A673 (cell line): ENCODE data around the gene MGST2. TPM values are rescaled to one million over a fixed set of nuclear protein-coding genes. Genes with fewer than 3 reads are reported as not detected.

Experiments used
- BruUV-seq: library from RNA; stranded (reverse); fragments of 400-500 nt; replicated peaks from 2 replicates; lab custom pipeline; 2021; lab: Mats Ljungman, UMichigan
- CTCF ChIA-PET: fragments of 300-600 bp; sonication (Branson Sonifier 250); formaldehyde crosslinking; loops from one replicate; lab custom pipeline; 2022; ENCODE audit warnings: antibody characterized with exemption; lab: Charles Lee
- POLR2A ChIA-PET: fragments of 300-600 bp; sonication (Branson Sonifier 250); formaldehyde crosslinking; loops from one replicate; lab custom pipeline; 2022; ENCODE audit warnings: antibody characterized with exemption; ENCODE audit not compliant: low non-redundant PET; lab: Charles Lee
- DNase-seq: peaks from one replicate; pipeline ENCODE4 v3.0.0-alpha.2; 2015; ENCODE audit warnings: low spot score
- H3K27ac ChIP-seq: fragments of 200-600 bp; sonication (generic); 2 replicates; pipeline ENCODE4 v1.5.1; 2016; ENCODE audit warnings: mixed run types, low read depth, mild to moderate bottlenecking, mixed read lengths, antibody characterized with exemption, low read length; ENCODE audit not compliant: poor library complexity, severe bottlenecking
- H3K27me3 ChIP-seq: fragments of 200-600 bp; sonication (generic); replicated peaks from 2 replicates; pipeline ENCODE4 v1.6.1; 2017; ENCODE audit warnings: mixed run types, low read depth, mild to moderate bottlenecking, mixed read lengths, antibody characterized with exemption, low read length; ENCODE audit not compliant: insufficient read depth, poor library complexity
- H3K36me3 ChIP-seq: fragments of 200-600 bp; sonication (generic); 2 replicates; pipeline ENCODE4 v1.6.1; 2016; ENCODE audit warnings: mixed run types, mild to moderate bottlenecking, mixed read lengths, antibody characterized with exemption, low read length; ENCODE audit not compliant: insufficient read depth, poor library complexity, severe bottlenecking
- H3K4me1 ChIP-seq: fragments of 200-600 bp; sonication (generic); 2 replicates; pipeline ENCODE4 v1.6.1; 2017; ENCODE audit warnings: mixed run types, mild to moderate bottlenecking, mixed read lengths, antibody characterized with exemption, low read length; ENCODE audit not compliant: insufficient read depth, poor library complexity, severe bottlenecking
- H3K4me3 ChIP-seq: fragments of 200-600 bp; sonication (generic); 2 replicates; pipeline ENCODE4 v1.5.1; 2016; ENCODE audit warnings: low read depth, mixed run types, mild to moderate bottlenecking, mixed read lengths, low read length; ENCODE audit not compliant: poor library complexity, severe bottlenecking
- H3K9me3 ChIP-seq: fragments of 200-600 bp; sonication (generic); 2 replicates; pipeline ENCODE4 v1.6.1; 2016; ENCODE audit warnings: mixed run types, low read depth, mild to moderate bottlenecking, mixed read lengths, antibody characterized with exemption, low read length; ENCODE audit not compliant: poor library complexity, severe bottlenecking
- EZH2 ChIP-seq: fragments of 200-600 bp; sonication (generic); IDR thresholded peaks from 2 replicates; pipeline ENCODE4 v1.6.1; 2017; ENCODE audit warnings: borderline replicate concordance, low read depth, mild to moderate bottlenecking, mixed read lengths, antibody characterized with exemption, low read length; ENCODE audit not compliant: poor library complexity, severe bottlenecking
- intact Hi-C: fragments of 100-400 bp; cut with micrococcal nuclease; formaldehyde crosslinking; loops from one replicate; pipeline ENCODE4 v1.10.0; 2022; ENCODE audit not compliant: unreplicated experiment
- total RNA-seq: library from RNA; stranded (reverse); gene quantifications from 2 replicates; pipeline ENCODE4 v1.2.3, GENCODE V29; 2021
- TF ChIP-seq, protein P1 (sequence below): fragments of 300-800, 200-600 bp; sonication (generic); conservative IDR thresholded peaks from 2 replicates; pipeline ENCODE4 v1.5.1; 2017; ENCODE audit warnings: low read depth, mild to moderate bottlenecking, antibody characterized with exemption, low read length, moderate library complexity, mixed read lengths

The MGST2 gene
- total RNA-seq, 1 experiment from 2014 or later: 7.0 TPM

DNA sequence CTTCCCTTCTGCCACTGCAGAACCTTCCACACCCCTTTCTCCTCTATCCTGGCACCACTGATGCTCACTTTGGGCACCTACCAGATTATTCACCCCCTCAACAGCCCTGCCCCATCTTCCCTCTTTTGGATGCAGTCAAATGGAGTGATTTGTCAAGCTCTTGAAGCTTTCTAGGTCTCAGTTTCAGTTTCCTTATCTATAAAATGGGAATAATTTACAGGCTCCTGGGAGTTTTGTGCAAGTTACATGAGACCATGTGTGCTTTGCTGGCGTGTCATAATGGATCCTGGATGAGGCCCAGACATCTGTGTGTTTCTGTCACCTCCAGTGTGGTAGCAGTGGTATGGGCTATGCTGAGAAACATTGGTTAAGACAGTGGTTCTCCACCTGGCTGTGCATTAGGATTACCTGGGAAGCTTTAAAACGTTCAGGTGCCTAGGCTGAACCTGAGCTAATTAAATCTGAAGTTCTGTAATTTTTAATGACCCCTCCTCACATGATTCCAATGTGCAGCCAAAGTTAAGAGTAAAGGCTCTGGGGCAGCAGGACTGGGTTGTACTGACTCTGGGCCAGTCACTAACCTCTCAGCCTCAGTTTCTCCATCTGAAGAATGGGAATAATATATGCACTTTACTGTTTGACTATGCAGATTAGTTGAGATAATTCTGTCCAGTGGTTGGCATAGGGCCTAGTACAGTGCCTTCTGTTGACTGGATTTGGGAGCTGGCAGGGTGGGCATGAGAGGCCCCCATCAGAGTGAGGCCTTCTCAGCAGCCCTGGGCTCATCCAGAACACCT is 6.8 kb upstream of the MGST2 start:
- Histone ChIP-seq H3K36me3 (no peaks in the 10 kb centered on the region), H3K27me3 (no peaks in the 10 kb centered on the region), H3K27ac (no peak overlapping the region), H3K9me3 (no peaks in the 10 kb centered on the region), H3K4me1 (no peaks in the 10 kb centered on the region), H3K4me3 (no peak overlapping the region)
- DNase-seq: no peak
- intact Hi-C loops: loop anchor here (5.0 to 10.0 kb wide), 6 partner anchors 161 to 956 kb away; no protein-coding TSS in a partner anchor
- CTCF ChIA-PET: no interaction called here
- TF ChIP-seq, protein P1, sequence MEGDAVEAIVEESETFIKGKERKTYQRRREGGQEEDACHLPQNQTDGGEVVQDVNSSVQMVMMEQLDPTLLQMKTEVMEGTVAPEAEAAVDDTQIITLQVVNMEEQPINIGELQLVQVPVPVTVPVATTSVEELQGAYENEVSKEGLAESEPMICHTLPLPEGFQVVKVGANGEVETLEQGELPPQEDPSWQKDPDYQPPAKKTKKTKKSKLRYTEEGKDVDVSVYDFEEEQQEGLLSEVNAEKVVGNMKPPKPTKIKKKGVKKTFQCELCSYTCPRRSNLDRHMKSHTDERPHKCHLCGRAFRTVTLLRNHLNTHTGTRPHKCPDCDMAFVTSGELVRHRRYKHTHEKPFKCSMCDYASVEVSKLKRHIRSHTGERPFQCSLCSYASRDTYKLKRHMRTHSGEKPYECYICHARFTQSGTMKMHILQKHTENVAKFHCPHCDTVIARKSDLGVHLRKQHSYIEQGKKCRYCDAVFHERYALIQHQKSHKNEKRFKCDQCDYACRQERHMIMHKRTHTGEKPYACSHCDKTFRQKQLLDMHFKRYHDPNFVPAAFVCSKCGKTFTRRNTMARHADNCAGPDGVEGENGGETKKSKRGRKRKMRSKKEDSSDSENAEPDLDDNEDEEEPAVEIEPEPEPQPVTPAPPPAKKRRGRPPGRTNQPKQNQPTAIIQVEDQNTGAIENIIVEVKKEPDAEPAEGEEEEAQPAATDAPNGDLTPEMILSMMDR: no peak
- TF ChIP-seq EZH2: no peak
- POLR2A ChIA-PET: no interaction called here
- BruUV-seq: no TSS peak

DNA sequence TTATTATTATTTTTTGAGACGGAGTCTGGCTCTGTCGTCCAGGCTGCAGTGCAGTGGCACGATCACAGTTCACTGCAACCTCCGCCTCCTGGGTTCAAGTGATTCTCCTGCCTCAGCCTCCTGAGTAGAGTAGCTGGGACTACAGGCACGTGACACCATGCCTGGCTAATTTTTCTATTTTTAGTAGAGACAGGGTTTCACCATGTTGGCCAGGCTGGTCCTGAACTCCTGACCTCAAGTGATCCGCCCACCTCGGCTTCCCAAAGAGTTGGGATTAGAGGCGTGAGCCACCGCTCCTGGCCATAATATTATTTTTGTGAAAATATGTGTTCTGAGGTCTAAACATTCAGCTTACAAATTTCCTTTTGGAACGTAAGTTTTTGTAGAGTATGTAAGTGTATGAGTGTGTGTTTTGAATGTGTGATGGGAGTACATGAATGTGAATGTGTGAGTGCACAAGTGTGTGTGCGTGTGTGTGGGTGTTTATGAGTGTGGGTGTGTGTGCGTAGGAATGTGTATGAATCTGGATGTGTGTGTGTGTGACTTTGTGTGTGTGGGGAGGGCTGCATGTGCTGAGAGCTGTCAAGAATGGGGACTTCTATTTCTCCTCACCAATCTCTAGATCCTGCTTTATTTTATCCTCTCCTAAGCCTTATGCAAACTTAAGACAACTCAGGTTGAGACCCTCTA is 5.7 kb upstream of the MGST2 start:
- POLR2A ChIA-PET: no interaction called here
- Histone ChIP-seq H3K27ac (no peak overlapping the region), H3K9me3 (no peaks in the 10 kb centered on the region), H3K4me1 (no peaks in the 10 kb centered on the region), H3K4me3 (no peak overlapping the region), H3K36me3 (no peaks in the 10 kb centered on the region), H3K27me3 (no peaks in the 10 kb centered on the region)
- no TSS peak for BruUV-seq
- intact Hi-C loops: loop anchor here (5.0 to 10.0 kb wide), 6 partner anchors 163 to 955 kb away; no protein-coding TSS in a partner anchor
- CTCF ChIA-PET: interaction anchor here (0.6 to 1.1 kb wide), 3 partner anchors 14 to 608 kb away, joined by 4 to 7 read pairs (median 4); no protein-coding TSS in a partner anchor
- no peak for DNase-seq
- no peak for TF ChIP-seq EZH2
- TF ChIP-seq, protein P1: no peak

DNA sequence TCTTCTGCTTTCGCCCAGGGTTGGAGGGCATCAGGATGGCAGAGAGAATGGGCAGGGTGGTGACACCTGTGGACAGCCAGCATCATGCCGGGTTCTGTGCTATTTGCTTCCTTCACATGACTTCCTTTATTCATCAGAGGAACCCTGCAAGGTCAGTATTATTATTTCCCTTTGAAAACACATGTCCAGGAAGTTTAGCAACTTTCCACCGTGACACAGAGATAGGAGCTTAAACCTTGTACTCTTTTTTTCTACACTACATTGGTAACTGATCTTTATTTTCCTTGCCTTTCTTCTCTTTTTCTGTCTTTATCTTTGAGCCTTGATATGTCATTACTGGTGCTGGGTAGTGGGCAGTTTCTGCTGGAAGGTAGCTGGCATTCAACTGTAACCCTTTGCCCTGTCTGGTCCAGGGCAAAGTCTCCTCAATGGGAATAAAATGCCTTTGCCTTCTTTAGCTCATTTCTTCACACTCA is 5.0 kb upstream of the MGST2 start:
- no peaks in the 10 kb centered on the region for H3K27me3 ChIP-seq
- TF ChIP-seq, protein P1: no peak
- no peak for TF ChIP-seq EZH2
- ChIA-PET POLR2A (no interaction called here), CTCF (interaction anchor here (0.6 to 1.1 kb wide), 2 partner anchors 13 to 607 kb away, joined by 4 read pairs; no protein-coding TSS in a partner anchor)
- H3K9me3 ChIP-seq: no peaks in the 10 kb centered on the region
- intact Hi-C loops: no loop called here
- no peaks in the 10 kb centered on the region for H3K4me1 ChIP-seq
- no peak for DNase-seq
- H3K4me3 ChIP-seq: no peak overlapping the region
- H3K36me3 ChIP-seq: no peaks in the 10 kb centered on the region
- no TSS peak for BruUV-seq
- H3K27ac ChIP-seq: no peak overlapping the region
